GM10847 (cell line): ENCODE results near the gene RETSAT.

Experiments
- POLR2A ChIP-seq: IDR thresholded peaks from 2 replicates; pipeline ENCODE4 v1.6.1; 2011; ENCODE audit not compliant: insufficient read length; ENCODE audit errors: extremely low read depth

RETSAT gene

DNA sequence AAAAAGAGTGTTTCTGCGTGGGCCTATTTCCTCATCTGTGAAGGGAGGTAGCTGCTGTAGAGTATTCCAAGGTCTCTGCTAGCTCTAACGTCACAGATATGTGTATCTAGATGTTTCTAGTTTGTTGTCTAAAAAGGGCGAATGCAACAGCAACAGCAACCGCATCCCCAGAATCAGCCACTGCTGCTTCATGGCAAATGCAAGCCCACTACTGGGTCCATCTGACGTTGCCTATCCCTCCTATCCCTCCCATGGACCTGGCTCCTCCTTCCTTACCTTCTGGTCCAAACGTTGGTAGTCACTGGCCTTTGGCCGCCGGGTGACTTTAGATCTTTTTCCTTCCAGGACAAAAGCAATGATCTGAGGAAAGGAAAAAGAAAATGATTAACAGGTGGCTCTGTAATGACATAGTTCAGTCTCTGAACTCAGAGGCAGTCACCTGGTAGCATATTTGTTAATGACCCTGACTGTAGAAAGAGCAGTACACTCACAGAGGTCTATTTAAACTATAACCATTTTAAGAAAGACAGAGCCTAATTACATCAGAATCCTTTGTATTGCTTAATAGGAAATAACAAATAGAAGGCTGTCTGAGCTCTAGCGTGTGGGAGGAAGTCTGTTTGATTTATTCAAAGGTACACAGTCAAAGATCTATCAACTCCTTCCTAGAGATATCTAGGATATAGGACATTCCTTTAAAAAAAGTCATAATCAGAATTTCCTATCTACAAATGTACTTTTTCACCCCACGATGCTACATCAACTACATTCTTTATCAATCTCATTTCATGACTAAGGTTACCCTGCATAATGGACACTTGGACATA lies 29.5 kb downstream of the RETSAT start:
- TF ChIP-seq POLR2A, result no peak

DNA sequence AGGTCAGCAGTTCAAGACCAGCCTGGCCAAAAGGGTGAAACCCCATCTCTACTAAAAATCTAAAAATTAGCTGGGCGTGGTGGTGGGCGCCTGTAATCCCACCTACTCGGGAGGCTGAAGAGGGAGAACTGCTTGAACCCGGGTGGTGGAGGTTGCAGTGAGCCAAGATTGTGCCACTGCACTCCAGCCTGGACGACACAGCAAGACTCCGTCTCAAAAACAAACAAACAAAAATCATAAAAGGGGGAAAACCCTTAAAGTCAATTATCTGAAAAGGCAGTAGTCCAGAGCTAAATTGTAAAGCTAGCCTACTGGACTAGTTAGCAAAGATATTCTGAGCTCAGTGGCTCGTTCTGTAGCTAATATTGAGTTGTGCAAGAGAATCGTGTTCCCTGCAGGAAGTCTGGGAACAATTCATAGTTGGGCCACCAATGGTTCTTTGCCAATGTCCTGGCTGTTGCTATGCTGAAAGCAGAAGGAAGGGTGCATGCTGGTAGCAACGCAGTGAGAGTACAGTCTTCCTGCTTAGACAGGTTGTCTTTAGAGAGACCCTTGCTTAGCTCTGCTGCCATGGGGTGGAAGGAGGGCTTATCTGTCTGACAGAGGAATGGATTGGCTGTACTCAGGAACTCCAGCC lies 30.9 kb downstream of the RETSAT start:
- TF ChIP-seq POLR2A, result no peak

DNA sequence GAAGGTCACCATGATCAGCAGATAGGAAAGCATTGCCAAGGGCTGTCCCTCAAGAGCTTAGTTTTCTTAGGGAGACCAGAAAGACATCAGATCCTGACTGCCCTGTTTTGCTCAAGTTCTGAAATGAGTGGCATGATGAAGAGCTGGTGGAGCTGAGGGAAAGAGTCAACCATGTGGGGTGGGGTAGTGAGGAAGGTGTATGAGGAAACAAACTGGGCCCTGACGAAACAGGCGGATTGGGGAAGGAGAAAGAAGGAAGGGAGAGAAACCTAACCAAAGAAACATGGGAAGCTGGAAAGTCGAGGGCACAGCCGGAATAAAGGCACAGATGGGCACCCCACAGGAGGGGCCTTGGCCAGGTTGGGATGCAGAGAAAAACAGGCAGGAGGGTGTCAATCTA lies 34.5 kb downstream of the RETSAT start:
- no peak for TF ChIP-seq POLR2A

DNA sequence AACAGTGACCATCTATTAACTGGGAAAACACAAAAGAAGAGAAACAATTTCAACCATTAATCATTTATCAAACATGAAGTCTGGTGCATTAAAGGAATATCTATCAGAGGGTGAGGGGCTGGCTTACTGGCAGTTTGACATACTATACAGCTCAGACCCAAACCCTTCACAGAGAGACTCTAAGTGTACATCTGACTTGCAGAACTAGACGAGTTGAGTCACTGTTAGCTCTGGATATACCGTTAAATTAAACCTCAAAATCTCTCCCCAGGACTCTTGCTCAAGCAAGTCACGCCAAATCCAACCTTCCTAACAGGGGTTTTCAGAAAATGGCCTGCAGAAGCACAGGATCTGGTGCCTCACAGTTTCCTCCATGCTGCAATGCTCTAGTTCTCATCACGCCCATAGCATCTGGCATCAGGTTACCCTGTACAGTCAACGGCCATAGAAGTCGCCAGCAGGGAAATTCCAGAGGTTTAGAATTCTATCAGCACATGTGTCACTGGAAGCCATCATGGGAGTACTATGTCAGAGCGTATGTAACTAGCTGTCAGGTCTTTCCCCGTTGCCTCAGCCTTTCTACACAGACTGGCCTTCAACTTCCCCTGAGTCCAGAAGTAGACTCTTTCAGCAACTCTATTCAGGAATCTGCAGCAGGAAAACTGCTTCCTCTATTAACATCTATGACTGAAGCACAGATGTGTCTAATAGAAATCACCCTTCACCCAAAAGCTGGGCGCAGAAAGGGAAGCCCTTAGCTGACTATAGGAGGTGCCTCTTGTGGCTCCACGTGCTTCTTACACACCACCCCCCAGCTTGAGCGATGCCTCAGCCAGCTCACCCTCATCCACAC lies 35.9 kb downstream of the RETSAT start:
- TF ChIP-seq POLR2A, result no peak

DNA sequence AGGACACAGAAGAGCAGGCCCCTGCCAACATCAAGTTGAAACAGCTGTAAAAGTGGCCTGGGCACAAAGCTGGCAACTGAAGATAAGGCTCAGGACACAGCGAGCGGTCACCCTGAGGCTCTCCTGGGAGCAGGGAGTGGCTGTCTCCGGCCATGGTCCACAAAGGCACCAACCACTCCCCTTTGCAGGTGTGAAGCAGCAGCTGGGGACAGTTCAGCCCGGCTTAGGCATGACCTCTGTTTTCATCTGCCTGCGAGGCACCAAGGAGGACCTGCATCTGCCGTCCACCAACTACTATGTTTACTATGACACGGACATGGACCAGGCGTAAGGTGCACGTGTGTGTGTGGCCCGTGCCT lies 39.5 kb downstream of the RETSAT start:
- TF ChIP-seq POLR2A, result no peak

DNA sequence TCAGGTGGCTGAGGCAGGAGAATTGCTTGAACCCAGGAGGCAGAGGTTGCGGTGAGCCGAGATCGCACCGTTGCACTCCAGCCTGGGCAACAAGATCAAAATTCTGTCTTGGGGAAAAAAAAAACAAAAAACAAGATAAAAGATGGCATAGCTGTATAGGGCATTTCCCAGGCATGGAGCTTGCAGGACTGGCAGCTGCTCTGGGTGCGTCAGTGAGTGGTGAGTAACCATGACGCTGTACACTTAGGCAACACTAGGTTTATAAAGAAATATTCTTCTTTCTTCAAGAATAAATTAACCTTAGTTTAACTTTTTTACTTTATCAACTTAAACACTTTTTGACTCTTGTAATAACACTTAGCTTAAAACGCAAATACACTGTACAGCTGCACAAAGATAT lies 41.9 kb downstream of the RETSAT start:
- TF ChIP-seq POLR2A, result no peak

DNA sequence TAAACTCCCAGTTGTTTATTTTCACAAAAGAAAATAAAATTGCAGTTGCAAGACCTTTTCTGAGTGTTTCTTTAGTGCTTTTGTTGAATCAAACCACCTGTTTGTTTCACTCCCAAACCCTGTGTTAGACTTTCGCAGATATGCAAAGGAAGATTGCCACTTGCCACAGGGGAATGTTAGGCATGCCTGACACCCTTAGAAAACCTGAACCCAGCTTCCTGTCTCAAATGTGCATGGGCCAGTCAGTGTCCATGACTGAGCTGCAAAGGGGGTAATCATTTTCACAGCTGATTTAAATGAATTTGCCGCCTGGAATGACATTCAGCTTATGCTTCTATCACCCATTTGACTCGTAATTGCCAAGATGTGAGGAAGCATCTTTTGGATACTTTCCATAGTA lies 44.0 kb downstream of the RETSAT start:
- no peak for TF ChIP-seq POLR2A

DNA sequence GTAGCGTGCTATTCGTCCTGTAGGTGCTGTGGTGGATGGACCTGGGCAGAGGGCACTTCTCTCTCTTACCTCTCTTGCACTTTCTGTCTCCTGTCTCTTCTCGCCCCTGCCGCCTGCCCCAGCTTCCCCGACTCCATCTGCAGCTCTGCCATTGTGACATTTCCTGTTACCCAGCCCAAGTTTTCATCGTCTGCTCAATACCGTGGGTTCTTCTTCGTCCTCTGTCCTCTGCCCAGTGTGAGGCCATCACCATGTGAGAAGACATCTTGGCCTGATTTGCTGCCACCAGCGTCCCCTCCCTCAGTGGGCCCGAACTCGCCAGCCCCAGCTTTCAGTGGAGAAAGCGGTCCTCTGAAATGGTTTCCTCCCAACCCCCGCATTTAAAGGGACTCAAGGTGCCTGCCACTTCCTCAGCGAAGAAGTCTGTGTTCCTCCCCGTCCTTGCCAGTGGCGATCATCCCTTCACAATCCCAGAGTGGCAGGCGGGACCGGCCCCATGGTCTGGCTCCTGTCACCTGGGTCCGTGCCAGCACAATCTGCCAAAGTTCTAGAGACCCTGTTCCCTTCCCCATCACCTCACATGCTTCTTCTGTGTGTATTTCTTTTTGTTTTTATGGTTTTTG lies 44.5 kb downstream of the RETSAT start:
- no peak for TF ChIP-seq POLR2A

DNA sequence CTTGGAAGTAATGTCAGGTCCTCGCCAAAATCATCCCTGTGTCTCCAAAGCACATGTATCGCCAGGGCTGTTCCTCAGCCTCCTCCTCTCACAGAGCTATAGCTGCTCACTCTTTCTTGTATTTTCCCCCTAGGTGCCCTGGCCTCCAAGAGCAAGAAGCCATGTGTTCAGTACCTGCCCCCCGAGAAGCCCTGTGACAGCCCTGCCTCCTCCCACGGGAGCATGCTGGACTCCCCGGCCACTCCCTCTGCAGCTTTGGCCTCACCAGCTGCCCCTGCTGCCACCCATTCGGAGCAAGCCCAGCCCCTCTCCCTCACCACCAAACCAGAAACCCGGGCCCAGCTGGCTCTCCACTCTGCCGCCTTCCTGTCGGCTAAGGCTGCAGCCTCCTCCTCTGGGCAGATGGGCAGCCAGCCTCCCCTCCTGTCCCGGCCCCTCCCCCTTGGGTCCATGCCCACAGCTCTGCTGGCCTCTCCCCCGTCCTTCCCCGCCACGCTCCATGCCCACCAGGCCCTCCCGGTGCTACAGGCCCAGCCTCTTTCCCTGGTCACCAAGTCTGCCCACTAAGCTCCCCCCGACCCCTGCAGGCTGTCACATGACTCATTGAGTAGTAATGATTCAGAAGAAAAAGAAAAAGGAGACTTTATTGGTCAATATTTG lies 45.3 kb downstream of the RETSAT start:
- TF ChIP-seq POLR2A, result no peak

DNA sequence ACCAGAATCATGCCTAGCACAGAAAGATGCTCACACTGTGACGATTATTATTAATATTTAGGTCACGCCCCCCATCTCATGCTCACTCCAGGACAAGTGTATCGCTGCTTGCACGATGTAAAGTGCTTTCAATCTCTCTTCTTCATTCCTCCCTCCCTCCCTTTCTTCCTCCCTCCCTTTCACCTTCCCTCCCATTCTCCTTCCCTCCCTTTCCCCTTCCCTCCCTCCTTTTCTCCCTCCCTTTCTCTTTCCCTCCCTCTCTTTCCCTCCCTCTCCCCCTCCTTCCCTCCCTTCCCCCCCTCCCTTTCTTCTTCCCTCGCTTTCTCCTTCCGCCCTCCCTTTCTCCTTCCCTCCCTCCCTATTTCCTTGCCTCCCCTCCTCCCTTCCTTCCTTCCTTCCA lies 46.1 kb downstream of the RETSAT start:
- TF ChIP-seq POLR2A, result no peak

DNA sequence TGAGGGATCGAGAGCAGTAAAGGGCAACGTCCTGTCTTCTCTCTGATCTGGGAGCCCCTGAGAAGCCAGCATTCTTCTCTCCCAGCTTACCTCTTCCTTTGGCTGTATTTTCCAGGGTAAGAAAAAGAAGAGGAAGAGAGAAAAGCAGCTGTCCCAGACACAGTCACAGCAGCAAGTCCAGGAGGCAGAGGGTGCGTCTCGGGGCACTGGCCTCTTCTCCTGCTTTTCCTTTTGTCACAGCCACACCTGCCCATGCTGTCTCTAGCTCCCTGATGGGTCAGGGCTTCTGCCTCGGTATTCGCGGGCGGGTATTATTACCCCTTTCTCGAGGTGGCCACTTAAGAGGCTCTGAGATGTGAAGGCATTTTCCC lies 46.8 kb downstream of the RETSAT start:
- TF ChIP-seq POLR2A, result no peak

DNA sequence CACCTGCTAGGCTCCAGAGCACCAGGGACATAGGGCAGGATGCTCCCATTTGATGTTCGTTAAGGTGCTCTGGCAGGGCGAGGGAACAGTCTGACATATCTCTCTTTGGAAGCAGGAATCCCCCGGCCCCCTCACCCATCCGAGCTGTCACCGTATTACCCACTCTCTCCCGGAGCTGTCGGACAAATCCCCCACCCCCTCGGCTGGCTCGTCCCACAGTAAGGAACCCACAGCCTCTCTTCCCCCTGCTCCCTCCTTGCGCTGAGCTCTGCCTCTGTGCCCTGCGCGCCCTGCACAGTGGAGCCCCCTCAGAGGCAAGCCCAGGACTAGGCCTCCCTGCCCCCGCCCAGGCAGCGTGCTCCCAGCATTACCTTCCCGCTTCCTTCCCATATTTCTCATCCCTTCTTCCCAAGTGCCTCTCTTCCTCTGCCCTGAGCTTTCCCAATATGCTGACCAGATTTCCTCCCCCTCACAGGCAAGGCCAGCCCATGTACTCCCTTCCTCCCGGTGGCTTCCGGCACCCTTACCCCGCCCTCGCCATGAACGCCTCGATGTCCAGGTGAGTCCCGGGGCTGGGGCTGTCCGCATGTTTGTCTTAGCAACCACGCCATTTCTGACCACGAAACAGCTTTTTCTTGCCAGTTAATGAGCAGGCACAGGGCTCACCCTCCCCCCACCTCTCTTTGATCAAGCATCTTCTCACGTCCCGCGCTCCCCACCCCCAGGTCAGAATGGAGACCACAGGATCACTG lies 50.4 kb downstream of the RETSAT start:
- no peak for TF ChIP-seq POLR2A

DNA sequence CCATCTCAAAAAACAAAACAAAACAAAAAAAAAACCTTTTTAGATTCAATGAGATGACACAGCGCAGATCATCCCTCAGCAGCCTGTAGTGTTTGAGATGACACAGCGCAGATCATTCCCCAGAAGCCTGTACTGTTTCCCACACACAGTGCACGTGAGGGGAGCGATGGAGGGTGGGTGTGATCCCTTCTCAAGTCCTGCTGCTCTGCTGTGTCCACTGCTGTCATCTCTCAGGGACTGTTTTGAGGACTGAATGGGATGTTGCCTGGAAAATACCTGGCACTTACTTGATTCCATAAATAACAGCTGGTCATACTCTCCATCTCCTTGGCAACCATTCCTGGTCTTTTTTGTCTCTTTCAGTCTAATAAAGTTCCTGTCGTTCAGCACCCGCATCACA lies 52.2 kb downstream of the RETSAT start:
- no peak for TF ChIP-seq POLR2A
